GM12864 (cell line): ENCODE results near the gene PPP2R2D.

Experiments used
- DNase-seq: peaks from one replicate; pipeline ENCODE4 v3.0.0-alpha.2; 2011; ENCODE audit warnings: low read depth
- H3K4me3 ChIP-seq: 2 replicates; pipeline ENCODE4 v1.5.1; 2011; ENCODE audit warnings: mild to moderate bottlenecking, low read depth, low read length, control low read depth
- TF ChIP-seq, protein P1 (sequence below): IDR thresholded peaks from 2 replicates; pipeline ENCODE4 v1.5.1; 2011; ENCODE audit warnings: low read depth, mild to moderate bottlenecking, moderate library complexity, low read length, control low read depth, inconsistent platforms; ENCODE audit errors: missing control alignments

Gene PPP2R2D

DNA sequence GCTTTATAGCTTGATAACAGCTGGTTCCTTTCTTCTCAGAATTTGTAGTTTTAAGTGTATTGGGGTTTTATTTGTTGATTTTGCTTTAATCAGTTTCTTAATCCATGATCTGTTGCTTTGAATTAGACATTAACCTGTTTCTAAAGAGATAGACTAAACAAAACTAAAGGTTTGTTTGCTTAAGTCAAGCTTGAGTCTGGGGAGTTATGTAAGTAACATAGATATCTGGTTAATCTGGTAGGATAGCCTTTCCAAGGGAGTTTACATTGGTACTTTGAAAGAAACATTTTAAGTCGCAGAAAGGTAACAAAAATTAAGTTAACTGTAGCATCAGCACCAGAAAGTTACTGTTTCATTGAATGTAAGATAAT lies 5.4 kb downstream of the PPP2R2D start:
- TF ChIP-seq, protein P1, sequence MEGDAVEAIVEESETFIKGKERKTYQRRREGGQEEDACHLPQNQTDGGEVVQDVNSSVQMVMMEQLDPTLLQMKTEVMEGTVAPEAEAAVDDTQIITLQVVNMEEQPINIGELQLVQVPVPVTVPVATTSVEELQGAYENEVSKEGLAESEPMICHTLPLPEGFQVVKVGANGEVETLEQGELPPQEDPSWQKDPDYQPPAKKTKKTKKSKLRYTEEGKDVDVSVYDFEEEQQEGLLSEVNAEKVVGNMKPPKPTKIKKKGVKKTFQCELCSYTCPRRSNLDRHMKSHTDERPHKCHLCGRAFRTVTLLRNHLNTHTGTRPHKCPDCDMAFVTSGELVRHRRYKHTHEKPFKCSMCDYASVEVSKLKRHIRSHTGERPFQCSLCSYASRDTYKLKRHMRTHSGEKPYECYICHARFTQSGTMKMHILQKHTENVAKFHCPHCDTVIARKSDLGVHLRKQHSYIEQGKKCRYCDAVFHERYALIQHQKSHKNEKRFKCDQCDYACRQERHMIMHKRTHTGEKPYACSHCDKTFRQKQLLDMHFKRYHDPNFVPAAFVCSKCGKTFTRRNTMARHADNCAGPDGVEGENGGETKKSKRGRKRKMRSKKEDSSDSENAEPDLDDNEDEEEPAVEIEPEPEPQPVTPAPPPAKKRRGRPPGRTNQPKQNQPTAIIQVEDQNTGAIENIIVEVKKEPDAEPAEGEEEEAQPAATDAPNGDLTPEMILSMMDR = no peak
- H3K4me3 ChIP-seq = no peak overlapping the region
- no peak for DNase-seq

DNA sequence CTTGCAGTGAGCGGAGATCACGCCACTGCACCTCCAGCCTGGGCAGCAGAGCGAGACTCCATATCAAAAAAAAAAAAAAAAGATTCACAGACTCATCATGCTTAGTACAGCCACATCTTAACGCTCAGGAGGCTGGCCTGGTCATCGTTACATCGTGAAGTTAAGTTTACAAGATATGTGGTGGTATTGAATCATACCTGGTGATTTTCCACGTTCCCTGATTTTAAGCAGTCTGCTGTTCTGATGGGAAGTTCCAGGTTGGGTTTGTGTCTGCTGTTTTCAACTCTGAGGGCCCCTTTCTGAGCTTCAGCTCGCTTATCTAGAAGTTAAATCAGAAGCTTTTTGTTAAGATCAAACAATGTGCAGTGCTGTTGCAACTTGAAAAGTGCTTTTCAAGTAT lies 6.9 kb downstream of the PPP2R2D start:
- H3K4me3 ChIP-seq = no peak overlapping the region
- TF ChIP-seq, protein P1 = no peak
- no peak for DNase-seq

DNA sequence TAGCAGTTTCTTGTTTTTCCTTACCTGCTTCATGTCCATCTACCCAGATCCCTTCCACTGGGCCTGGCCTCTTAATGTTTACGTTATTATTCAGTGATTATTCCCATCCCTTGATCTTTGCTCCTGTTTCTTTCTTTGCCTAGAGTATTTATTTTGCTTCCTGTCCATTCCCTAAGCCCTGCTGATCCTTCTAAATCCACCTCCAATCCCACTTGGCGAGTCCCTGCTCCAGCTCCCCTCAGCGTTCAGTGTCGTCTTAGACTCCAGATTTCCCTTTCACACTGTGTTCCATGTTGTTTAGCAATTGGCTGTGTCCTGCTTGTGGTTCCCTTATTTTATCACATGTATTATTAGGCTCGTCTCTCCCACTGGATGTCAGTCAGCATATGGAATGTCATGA lies 7.3 kb downstream of the PPP2R2D start:
- no peak overlapping the region for H3K4me3 ChIP-seq
- no peak for DNase-seq
- TF ChIP-seq, protein P1 = no peak

DNA sequence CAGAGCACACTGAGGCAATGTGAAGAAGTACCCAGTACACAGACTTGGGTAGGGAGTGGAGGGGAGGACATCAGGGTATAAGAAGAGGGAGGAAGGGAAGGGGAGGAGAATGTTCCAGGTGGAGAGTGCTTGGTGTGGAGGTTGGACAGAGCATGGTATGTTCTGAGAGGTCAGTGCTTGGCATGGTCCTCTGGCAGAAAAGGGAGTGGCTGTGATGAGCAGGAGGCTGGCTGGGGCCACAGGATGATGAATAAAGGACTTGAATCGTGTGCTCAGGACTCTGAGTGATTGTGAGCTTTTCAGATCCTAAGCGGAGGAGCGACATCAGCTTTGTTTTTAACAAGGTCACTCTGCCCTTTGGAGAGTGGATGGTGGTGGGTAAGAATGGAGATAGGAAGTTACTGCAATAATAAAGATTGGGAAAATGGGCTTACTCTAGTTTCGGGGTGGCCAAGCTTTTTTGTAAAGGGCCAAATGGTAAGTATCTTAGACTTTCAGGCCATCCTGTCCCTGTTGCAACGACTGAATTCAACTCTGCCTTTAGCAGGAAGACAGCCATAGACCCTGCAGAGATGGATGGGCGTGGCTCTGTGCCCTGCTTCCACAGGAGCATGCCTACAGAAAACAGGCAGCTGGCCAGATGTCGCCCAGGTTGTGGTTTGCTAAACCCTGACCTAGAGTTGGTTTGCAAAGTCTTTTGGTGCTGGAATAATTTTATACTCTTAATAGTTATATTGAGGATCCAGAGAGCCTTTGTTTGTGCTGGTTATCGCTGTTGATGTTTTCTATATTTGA lies 8.4 kb downstream of the PPP2R2D start:
- TF ChIP-seq, protein P1 = no peak
- no peak overlapping the region for H3K4me3 ChIP-seq
- DNase-seq = no peak

DNA sequence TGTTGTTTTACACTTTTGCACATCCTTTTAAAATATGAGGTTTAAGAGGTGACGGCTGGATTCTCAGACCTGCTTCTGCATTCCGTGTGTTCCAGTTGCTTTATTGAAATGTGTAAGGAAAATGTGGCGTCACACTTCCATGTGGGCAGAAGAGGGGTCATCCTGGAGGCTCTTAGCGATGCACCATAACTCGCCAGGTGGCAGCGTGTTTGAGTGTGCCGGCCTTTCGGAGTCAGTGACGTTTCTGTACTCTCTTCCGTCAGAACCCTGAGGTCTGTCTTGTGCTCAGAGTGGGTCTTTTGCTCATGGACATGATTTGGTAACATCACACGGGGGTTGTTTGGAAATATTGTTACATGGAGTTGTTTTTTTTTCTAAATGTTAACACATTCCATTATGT lies 9.1 kb downstream of the PPP2R2D start:
- no peak for DNase-seq
- TF ChIP-seq, protein P1 = no peak

DNA sequence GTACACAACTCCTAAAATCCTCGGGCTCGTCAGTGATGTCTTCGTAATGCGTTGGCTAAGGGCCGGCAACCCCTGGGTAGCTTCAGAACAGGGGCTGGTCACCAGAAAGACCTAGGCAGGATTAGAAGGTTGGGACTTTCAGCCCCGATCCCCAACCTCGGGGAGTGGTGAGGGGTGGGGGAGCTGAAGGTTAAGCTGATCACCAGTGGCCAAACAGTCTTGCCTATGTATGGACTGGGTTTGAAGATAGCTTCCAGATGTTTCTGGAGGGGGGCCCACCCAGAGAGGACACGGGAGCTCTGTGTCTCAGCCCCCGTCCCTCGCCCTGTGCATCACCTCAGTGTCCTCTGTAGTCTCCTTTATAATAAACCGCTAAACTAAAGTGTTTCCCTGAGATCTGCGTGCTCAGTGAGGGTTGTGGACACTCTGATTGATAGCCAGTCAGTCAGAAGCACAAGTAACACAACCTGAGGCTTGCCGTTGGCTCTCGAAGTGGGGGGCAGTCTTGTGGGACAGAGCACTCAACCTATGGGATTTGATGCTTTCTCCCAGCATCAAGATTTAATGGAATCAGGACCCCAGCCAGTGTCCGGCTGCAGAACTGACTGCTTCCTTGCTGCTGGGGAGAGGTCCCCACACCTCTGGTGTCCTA lies 10.0 kb downstream of the PPP2R2D start:
- TF ChIP-seq, protein P1 = no peak
- DNase-seq = no peak

More for the DNA sequence above, 9.1 kb downstream of the PPP2R2D start:
- H3K4me3 ChIP-seq = no peak overlapping the region

DNA sequence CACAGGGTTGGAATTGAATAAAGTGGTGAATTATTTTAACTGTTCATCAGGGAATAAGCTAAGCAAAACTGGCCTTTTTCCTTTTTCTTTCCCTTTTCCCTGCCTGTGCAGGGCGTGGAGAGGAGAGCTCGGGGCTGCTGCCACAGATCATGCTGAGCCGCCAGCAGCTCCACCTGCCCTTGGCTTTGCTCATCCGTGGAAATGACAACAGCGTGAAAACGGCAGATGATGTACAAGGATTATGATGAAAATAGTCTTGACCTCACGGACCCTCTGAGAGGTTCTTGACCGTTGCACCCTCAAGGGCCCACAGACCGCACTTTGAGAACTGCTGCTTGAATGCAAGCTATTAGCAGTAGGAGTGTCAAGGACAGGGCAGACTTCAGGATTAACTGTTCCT lies 10.6 kb downstream of the PPP2R2D start:
- no peak overlapping the region for H3K4me3 ChIP-seq
- TF ChIP-seq, protein P1 = no peak
- no peak for DNase-seq

More for the DNA sequence above, 10.0 kb downstream of the PPP2R2D start:
- no peak overlapping the region for H3K4me3 ChIP-seq
